HepG2 (cell line): Measurements from ENCODE around the gene NEGR1. TPM values are rescaled to one million over a fixed set of nuclear protein-coding genes. Genes with fewer than 3 reads are reported as not detected.

Experiments used
- ATAC-seq: fragments of 200-7000 bp; cut with Tn5 transposase; 3 replicates; pipeline ENCODE4 v1.9.1; 2020; ENCODE audit warnings: mild to moderate bottlenecking, moderate library complexity
- BruUV-seq: library from RNA; stranded (reverse); fragments of 400-500 nt; replicated peaks from 2 replicates; lab custom pipeline; 2021; lab: Mats Ljungman, UMichigan
- CTCF ChIA-PET: fragments of 300-600 bp; formaldehyde crosslinking; extraction: SDS; loops from one replicate; lab custom pipeline; 2021; ENCODE audit warnings: low total read pairs, inconsistent platforms, low intra/inter-chr PET ratio; lab: Yijun Ruan, JAX
- POLR2A ChIA-PET: fragments of 350-600 bp; sonication (Branson Sonifier 250); formaldehyde crosslinking; loops from one replicate; lab custom pipeline; 2020; ENCODE audit warnings: antibody characterized with exemption, inconsistent platforms; lab: Yijun Ruan, JAX
- DNase-seq: peaks from one replicate; pipeline ENCODE4 v3.0.0-alpha.2; 2015; ENCODE audit warnings: low spot score
- FAIRE-seq: peaks from 3 replicates; lab custom pipeline; 2011; peaks lifted over from hg19 to GRCh38; lab: Jason Lieb, UNC
- H2AFZ ChIP-seq: one replicate; pipeline ENCODE4 v1.6.1; 2011; ENCODE audit warnings: low read length, inconsistent platforms
- H3K27ac ChIP-seq: fragments of 300-600 bp; 3 replicates; pipeline ENCODE4 v1.8.0; 2011; ENCODE audit warnings: mixed run types, mild to moderate bottlenecking, mixed read lengths, low read length, inconsistent platforms; ENCODE audit not compliant: insufficient read depth; ENCODE audit errors: extremely low read length
- H3K27me3 ChIP-seq, 2 experiments: fragments of 200-600 bp in 1 of 2; 2 replicates in 1 of 2; 3 replicates in 1 of 2; pipeline versions ENCODE4 v1.6.0 to v1.8.0; 2011; ENCODE audit warnings: low read length in 2 of 2, mild to moderate bottlenecking in 2 of 2, moderate library complexity in 2 of 2, inconsistent platforms in 1 of 2; ENCODE audit not compliant: insufficient read depth in 2 of 2, control insufficient read depth in 1 of 2
- H3K36me3 ChIP-seq, 2 experiments: fragments of 200-600 bp in 1 of 2; replicated peaks in 1 of 2; 2 replicates in 1 of 2; 3 replicates in 1 of 2; pipeline versions ENCODE4 v1.5.1 to v1.8.0; 2011; ENCODE audit warnings: low read length in 2 of 2, inconsistent platforms in 1 of 2; ENCODE audit not compliant: insufficient read depth in 2 of 2, control insufficient read depth in 1 of 2
- H3K4me1 ChIP-seq: 2 replicates; pipeline ENCODE4 v1.5.1; 2012; ENCODE audit warnings: low read length, inconsistent platforms; ENCODE audit not compliant: insufficient read depth
- H3K4me2 ChIP-seq: 2 replicates; pipeline ENCODE4 v1.6.0; 2011; ENCODE audit warnings: low read depth, low read length, inconsistent platforms
- H3K4me3 ChIP-seq, 3 experiments: fragments of 200-600 bp in 1 of 3; sonication (generic), shearing (Covaris generic) in 1 of 3; replicated peaks in 1 of 3; 2 replicates each; pipeline ENCODE4 v1.5.1; 2011 to 2016; ENCODE audit warnings: low read length in 3 of 3, inconsistent platforms in 2 of 3, low read depth in 2 of 3, mild to moderate bottlenecking in 2 of 3, control low read depth in 1 of 3, mixed read lengths in 1 of 3; ENCODE audit not compliant: insufficient read depth in 1 of 3
- H3K79me2 ChIP-seq: one replicate; pipeline ENCODE4 v1.6.1; 2011; ENCODE audit warnings: low read length, inconsistent platforms; ENCODE audit not compliant: insufficient read depth
- H3K9ac ChIP-seq: 2 replicates; pipeline ENCODE4 v1.6.0; 2011; ENCODE audit warnings: mild to moderate bottlenecking, low read depth, low read length, inconsistent platforms; ENCODE audit not compliant: insufficient read depth
- H3K9me3 ChIP-seq: 2 replicates; pipeline ENCODE4 v1.5.1; 2012; ENCODE audit warnings: mild to moderate bottlenecking, low read length
- H4K20me1 ChIP-seq: 2 replicates; pipeline ENCODE4 v1.6.0; 2011; ENCODE audit warnings: inconsistent platforms, mild to moderate bottlenecking, low read length, moderate library complexity; ENCODE audit not compliant: insufficient read depth
- ATF7 ChIP-seq, 2 experiments: fragments of 450-650 bp in 1 of 2; sonication (generic) in 1 of 2; formaldehyde crosslinking in 1 of 2; IDR thresholded peaks; 2 replicates each; pipeline versions ENCODE4 v1.4.0 to v1.6.1; 2016 to 2020; ENCODE audit warnings: antibody characterized with exemption in 1 of 2, mild to moderate bottlenecking in 1 of 2, missing genetic modification reagents in 1 of 2
- CBFB ChIP-seq: sonication (generic); formaldehyde crosslinking; IDR thresholded peaks from 2 replicates; pipeline ENCODE4 v1.4.0; 2020; ENCODE audit warnings: missing genetic modification reagents
- CREB1 ChIP-seq, 2 experiments: fragments of 450-650 bp in 1 of 2; IDR thresholded peaks; 2 replicates each; pipeline ENCODE4 v1.6.1; 2016 to 2017; ENCODE audit warnings: control low read depth in 1 of 2, mild to moderate bottlenecking in 1 of 2, missing compliant biosample characterization in 1 of 2, missing genetic modification characterization in 1 of 2
- CREB3 ChIP-seq: sonication (generic); formaldehyde crosslinking; IDR thresholded peaks from 2 replicates; pipeline ENCODE4 v1.5.0; 2020; ENCODE audit warnings: missing genetic modification reagents
- FOXC1 ChIP-seq: sonication (generic); formaldehyde crosslinking; IDR thresholded peaks from 2 replicates; pipeline ENCODE4 v1.8.0; 2022; ENCODE audit warnings: mild to moderate bottlenecking, missing genetic modification reagents, borderline replicate concordance
- HNRNPH1 ChIP-seq: fragments of 200-400 bp; formaldehyde crosslinking; optimal IDR thresholded peaks from 2 replicates; pipeline ENCODE3; 2017; ENCODE audit warnings: mild to moderate bottlenecking, low read depth, low read length
- HOXA9 ChIP-seq: sonication (generic); formaldehyde crosslinking; IDR thresholded peaks from 2 replicates; pipeline ENCODE4 v1.8.1; 2022; ENCODE audit warnings: missing genetic modification reagents, mild to moderate bottlenecking, moderate library complexity, borderline replicate concordance
- IRF2 ChIP-seq: IDR thresholded peaks from 2 replicates; pipeline ENCODE4 v1.6.1; 2018; ENCODE audit warnings: missing genetic modification reagents, missing compliant biosample characterization
- MAFK ChIP-seq, 2 experiments: IDR thresholded peaks in 1 of 2; conservative IDR thresholded peaks in 1 of 2; 2 replicates each; pipeline ENCODE4 v1.6.1; 2011; ENCODE audit warnings: improper control_type of control experiment in 2 of 2, low read length in 2 of 2
- MXD3 ChIP-seq: IDR thresholded peaks from 2 replicates; pipeline ENCODE4 v1.6.1; 2016; ENCODE audit warnings: mild to moderate bottlenecking, missing biosample characterization, missing genetic modification reagents
- REXO4 ChIP-seq: sonication (generic); formaldehyde crosslinking; IDR thresholded peaks from 2 replicates; pipeline ENCODE4 v1.8.0; 2022; ENCODE audit warnings: missing genetic modification reagents, mild to moderate bottlenecking, borderline replicate concordance
- SKI ChIP-seq: fragments of 450-650 bp; IDR thresholded peaks from one replicate; pipeline ENCODE4 v1.6.1; 2018; ENCODE audit warnings: mild to moderate bottlenecking; ENCODE audit not compliant: partially characterized antibody
- SSRP1 ChIP-seq: IDR thresholded peaks from 2 replicates; pipeline ENCODE4 v1.6.1; 2016; ENCODE audit warnings: control low read depth
- ZBTB7B ChIP-seq: sonication (generic); formaldehyde crosslinking; IDR thresholded peaks from 2 replicates; pipeline ENCODE4 v1.4.0; 2020; ENCODE audit warnings: missing genetic modification reagents
- ZFY ChIP-seq: sonication (generic); formaldehyde crosslinking; IDR thresholded peaks from 2 replicates; pipeline ENCODE4 v1.4.0; 2020; ENCODE audit warnings: missing genetic modification reagents
- ZNF10 ChIP-seq: sonication (generic); formaldehyde crosslinking; IDR thresholded peaks from 2 replicates; pipeline ENCODE4 v1.4.0; 2020; ENCODE audit warnings: mild to moderate bottlenecking, low read depth, missing genetic modification reagents, borderline replicate concordance
- ZNF296 ChIP-seq: sonication (generic); formaldehyde crosslinking; conservative IDR thresholded peaks from 2 replicates; pipeline ENCODE4 v1.5.0; 2020; ENCODE audit warnings: mild to moderate bottlenecking, missing genetic modification reagents
- ZNF510 ChIP-seq: sonication (generic); formaldehyde crosslinking; IDR thresholded peaks from 2 replicates; pipeline ENCODE4 v1.4.0; 2020; ENCODE audit warnings: low read depth, mild to moderate bottlenecking, missing genetic modification reagents
- ZNF543 ChIP-seq: sonication (generic); formaldehyde crosslinking; IDR thresholded peaks from 2 replicates; pipeline ENCODE4 v1.4.0; 2020; ENCODE audit warnings: mild to moderate bottlenecking, missing genetic modification reagents
- ZSCAN9 ChIP-seq: IDR thresholded peaks from 2 replicates; pipeline ENCODE4 v1.6.1; 2016; ENCODE audit warnings: borderline replicate concordance
- WGBS: methylation state at CpG from one replicate; pipeline ENCODE4 v1.1.6; 2017; ENCODE audit warnings: low lambda C conversion rate; 5-methylcytosine and 5-hydroxymethylcytosine counted together
- in situ Hi-C: cut with HindIII; loops from 2 replicates; pipeline ENCODE4 v1.10.0; 2017; ENCODE audit warnings: low pct_unique_long_range_greater_than_20kb; ENCODE audit not compliant: extremely low pct_ligation_motif_present
- intact Hi-C: fragments of 100-400 bp; cut with micrococcal nuclease; formaldehyde crosslinking; loops from one replicate; pipeline ENCODE4 v1.10.0; 2022; ENCODE audit not compliant: unreplicated experiment
- polyA plus RNA-seq, 8 experiments: library from polyadenylated mRNA; depleted of rRNA in 3 of 8; stranded (reverse) in 7 of 8; unstranded in 1 of 8; fragments of >200 nt; fragmentation: Illumina TruSeq in 4 of 8; extraction: Trizol in 4 of 8; gene quantifications; 2 replicates each; pipeline versions ENCODE4 v1.2.1 to v1.2.3, GENCODE V29; 2011 to 2016; ENCODE audit warnings: low read depth in 4 of 8, missing spikeins in 1 of 8, mixed read lengths in 1 of 8; ENCODE audit not compliant: insufficient read depth in 1 of 8
- total RNA-seq, 5 experiments: library from RNA; depleted of rRNA; stranded (reverse); fragments of >200 nt; fragmentation: Illumina TruSeq; extraction: Trizol; gene quantifications; 2 replicates each; pipeline ENCODE4 v1.2.3, GENCODE V29; 2016; ENCODE audit warnings: low read depth in 1 of 5

The NEGR1 gene
- total and polyA plus RNA-seq, 2 of the 13 experiments (the other 11 are each of a cell fraction or from before 2014, with no cell fraction given), result not detected

- no peaks in the 10 kb centered on the region for H3K36me3 ChIP-seq
- H4K20me1 ChIP-seq, result no peaks in the 10 kb centered on the region
- BruUV-seq, result no TSS peak
- H3K9ac ChIP-seq, result no peak overlapping the region
- intact Hi-C loops, result no loop called here
- DNase-seq, result no peak
- 0% methylated on average over 1 of the region's 1 CpG for WGBS
- no peaks in the 10 kb centered on the region for H3K27me3 ChIP-seq
- FAIRE-seq, result no peak
- no peaks in the 10 kb centered on the region for H3K9me3 ChIP-seq
- no peak for TF ChIP-seq MXD3
- TF ChIP-seq SKI, result no peak
- no peak for TF ChIP-seq CBFB (CRISPR knock-in tag)
- TF ChIP-seq ZNF296 (CRISPR knock-in tag), result no peak
- no peak for TF ChIP-seq ZBTB7B (CRISPR knock-in tag)
- TF ChIP-seq HOXA9, result no peak
- TF ChIP-seq ZNF543 (CRISPR knock-in tag), result no peak
- TF ChIP-seq, all 625 proteins: peak for 0
- Histone ChIP-seq H3K4me2 (no peak overlapping the region), H3K4me3 (no peak overlapping the region), H3K27ac (no peak overlapping the region), H2AFZ (no peak overlapping the region), H3K79me2 (no peaks in the 10 kb centered on the region), H3K4me1 (no peaks in the 10 kb centered on the region)
- ChIA-PET CTCF (no interaction called here), POLR2A (no interaction called here)
- in situ Hi-C loops, result no loop called here
- ATAC-seq, result no peak
These were observed 60.5 kb downstream of the NEGR1 start for GRCh38 chr1:72221811-72222210.

- H3K36me3 ChIP-seq, result no peaks in the 10 kb centered on the region
- in situ Hi-C loops (no loop called here), intact Hi-C loops (no loop called here)
- ChIA-PET CTCF (no interaction called here), POLR2A (no interaction called here)
- FAIRE-seq (no peak), DNase-seq (no peak), ATAC-seq (no peak)
- no peaks in the 10 kb centered on the region for H4K20me1 ChIP-seq
- H3K27me3 ChIP-seq, result no peaks in the 10 kb centered on the region
- H3K4me2 ChIP-seq, result no peak overlapping the region
- H3K4me1 ChIP-seq, result no peaks in the 10 kb centered on the region
- no peaks in the 10 kb centered on the region for H3K9me3 ChIP-seq
- WGBS, result under 1% methylated on average over 5 of the region's 5 CpGs
- no peak overlapping the region for H3K27ac ChIP-seq
- no peak overlapping the region for H3K4me3 ChIP-seq
- no TSS peak for BruUV-seq
- no peak overlapping the region for H3K9ac ChIP-seq
- H2AFZ ChIP-seq, result no peak overlapping the region
- no peaks in the 10 kb centered on the region for H3K79me2 ChIP-seq
- TF ChIP-seq CREB1 (IDR thresholded peaks at IDR 0.05) (0 out of 2 replicates have a peak, but pooled peaks have one; percentile 12), CREB1 (CRISPR knock-in tag; IDR thresholded peaks at IDR 0.05) (no peak), ZSCAN9 (CRISPR knock-in tag) (no peak), ATF7 (IDR thresholded peaks at IDR 0.05) (peak; percentile 79), ATF7 (CRISPR knock-in tag; IDR thresholded peaks at IDR 0.05) (no peak), REXO4 (no peak), FOXC1 (no peak), ZFY (CRISPR knock-in tag) (no peak), MAFK (conservative IDR thresholded peaks at IDR 0.05 in 1 of 2, IDR thresholded peaks at IDR 0.05 in 1 of 2; ENCODE audit: low read length in 2 of 2) (peak in 1 of 2 experiments; percentile 60; a peak in 2 of 4 replicates), CREB3 (CRISPR knock-in tag) (no peak), HNRNPH1 (no peak), ZNF510 (no peak), ZNF10 (CRISPR knock-in tag) (no peak), SSRP1 (CRISPR knock-in tag) (no peak), IRF2 (CRISPR knock-in tag) (no peak)
These were observed 64.1 kb downstream of the NEGR1 start for GRCh38 chr1:72218141-72218739.
